ENCODE measurements around the gene GSG1L2. TPM values are rescaled to one million over a fixed set of nuclear protein-coding genes. Genes with fewer than 3 reads are reported as not detected.

Gene GSG1L2
- polyA plus RNA-seq, 1 donor (not counting 4 experiments of a cell fraction or from before 2014, with no cell fraction given) = not detected

- H3K9ac ChIP-seq (ENCODE audit: control insufficient read depth, extremely low read depth, insufficient read depth, low read length) = no peak overlapping the region
- no peak overlapping the region for H2AFZ ChIP-seq (ENCODE audit: control insufficient read depth, low read length)
- no peaks in the 10 kb centered on the region for H3K9me1 ChIP-seq (ENCODE audit: control insufficient read depth, extremely low read depth, insufficient read depth, low read length)
- TF ChIP-seq EZH2 (IDR thresholded peaks at IDR 0.05; ENCODE audit: low read length) (no peak), CTCF (optimal IDR thresholded peaks at IDR 0.05 in 1 of 3, IDR thresholded peaks at IDR 0.05 in 1 of 3, conservative IDR thresholded peaks at IDR 0.05 in 1 of 3; ENCODE audit: extremely low read depth in 1 of 3, insufficient read depth in 2 of 3, low read length in 3 of 3) (no peak)
- no peaks in the 10 kb centered on the region for H3K27me3 ChIP-seq (ENCODE audit: control insufficient read depth, extremely low read depth, insufficient read depth, low read length)
- no peak for DNase-seq (ENCODE audit: low read depth, low spot score)
- H3K4me1 ChIP-seq (ENCODE audit: control insufficient read depth, extremely low read depth, insufficient read depth, low read length) = no peaks in the 10 kb centered on the region
- H4K20me1 ChIP-seq (ENCODE audit: control insufficient read depth, extremely low read depth, insufficient read depth, low read length) = no peaks in the 10 kb centered on the region
- dilution Hi-C loops (cut with MboI; ENCODE audit: extremely low pct_ligation_motif_present, low sequenced_read_pairs) = no loop called here
- H3K9me3 ChIP-seq (ENCODE audit: control insufficient read depth, low read depth, low read length) = no peaks in the 10 kb centered on the region
- no peak overlapping the region for H3K27ac ChIP-seq (ENCODE audit: control insufficient read depth, insufficient read depth, low read length)
- no peak overlapping the region for H3K4me2 ChIP-seq (ENCODE audit: control insufficient read depth, extremely low read depth, insufficient read depth, low read depth, low read length)
- H3K4me3 ChIP-seq (ENCODE audit: control insufficient read depth in 2 of 3, extremely low read depth in 1 of 3, insufficient read depth in 2 of 3, low read depth in 1 of 3, low read length in 3 of 3) = no peak overlapping the region
- no peak for FAIRE-seq
- H3K36me3 ChIP-seq (ENCODE audit: control insufficient read depth in 2 of 2, extremely low read depth in 1 of 2, insufficient read depth in 2 of 2, low read length in 2 of 2) = no peaks in the 10 kb centered on the region
- H3K79me2 ChIP-seq (ENCODE audit: control insufficient read depth, insufficient read depth, low read length) = no peaks in the 10 kb centered on the region
Observed at GRCh38 chr17:9810100-9810949, 11.6 kb downstream of the GSG1L2 start.

GRCh38 chr17:9809409-9809808 lies 12.5 kb downstream of the GSG1L2 start:
- no peak overlapping the region for H3K9ac ChIP-seq (ENCODE audit: control insufficient read depth, extremely low read depth, insufficient read depth, low read length)

More at GRCh38 chr17:9809409-9809808, 12.5 kb downstream of the GSG1L2 start:
- H3K4me1 ChIP-seq (ENCODE audit: control insufficient read depth, extremely low read depth, insufficient read depth, low read length) = no peaks in the 10 kb centered on the region
- H4K20me1 ChIP-seq (ENCODE audit: control insufficient read depth, extremely low read depth, insufficient read depth, low read length) = no peaks in the 10 kb centered on the region
- H3K9me3 ChIP-seq (ENCODE audit: control insufficient read depth, low read depth, low read length) = no peaks in the 10 kb centered on the region
- H3K4me2 ChIP-seq (ENCODE audit: control insufficient read depth, extremely low read depth, insufficient read depth, low read depth, low read length) = no peak overlapping the region
- dilution Hi-C loops (cut with MboI; ENCODE audit: extremely low pct_ligation_motif_present, low sequenced_read_pairs) = no loop called here
- FAIRE-seq = no peak
- no peaks in the 10 kb centered on the region for H3K36me3 ChIP-seq (ENCODE audit: control insufficient read depth in 2 of 2, extremely low read depth in 1 of 2, insufficient read depth in 2 of 2, low read length in 2 of 2)
- TF ChIP-seq CTCF (optimal IDR thresholded peaks at IDR 0.05 in 1 of 3, IDR thresholded peaks at IDR 0.05 in 1 of 3, conservative IDR thresholded peaks at IDR 0.05 in 1 of 3; ENCODE audit: extremely low read depth in 1 of 3, insufficient read depth in 2 of 3, low read length in 3 of 3) (no peak), EZH2 (IDR thresholded peaks at IDR 0.05; ENCODE audit: low read length) (no peak)
- H3K4me3 ChIP-seq (ENCODE audit: control insufficient read depth in 2 of 3, extremely low read depth in 1 of 3, insufficient read depth in 2 of 3, low read depth in 1 of 3, low read length in 3 of 3) = no peak overlapping the region
- no peaks in the 10 kb centered on the region for H3K27me3 ChIP-seq (ENCODE audit: control insufficient read depth, extremely low read depth, insufficient read depth, low read length)
- no peak overlapping the region for H2AFZ ChIP-seq (ENCODE audit: control insufficient read depth, low read length)
- no peak for DNase-seq (ENCODE audit: low read depth, low spot score)
- no peaks in the 10 kb centered on the region for H3K9me1 ChIP-seq (ENCODE audit: control insufficient read depth, extremely low read depth, insufficient read depth, low read length)
- H3K79me2 ChIP-seq (ENCODE audit: control insufficient read depth, insufficient read depth, low read length) = no peaks in the 10 kb centered on the region
- H3K27ac ChIP-seq (ENCODE audit: control insufficient read depth, insufficient read depth, low read length) = no peak overlapping the region

Measured in keratinocyte (primary cell).